Measurements from ENCODE around the gene ELMO1. TPM values are rescaled to one million over a fixed set of nuclear protein-coding genes. Genes with fewer than 3 reads are reported as not detected.

ELMO1 gene
- total RNA-seq, 1 experiment from 2014 or later = 7.8 TPM

- H3K27ac Mint-ChIP-seq = no peak overlapping the region
- no peak overlapping the region for H2BK5ac ChIP-seq (ENCODE audit: insufficient read length, low read length)
- no peak overlapping the region for H3T11ph ChIP-seq (ENCODE audit: low read length)
- H3K79me2 ChIP-seq (ENCODE audit: insufficient read depth, low read length) = no peaks in the 10 kb centered on the region
- no peak overlapping the region for H3K56ac ChIP-seq (ENCODE audit: insufficient read length, low read depth, low read length)
- H4K5ac ChIP-seq (ENCODE audit: insufficient read length, low read depth, low read length) = no peak overlapping the region
- no peak overlapping the region for H2AFZ ChIP-seq (ENCODE audit: low read length)
- no peak overlapping the region for H3K14ac ChIP-seq (ENCODE audit: insufficient read depth, low read length)
- peaks cover 0 to 2% of the 10 kb centered on the region in 2 experiments; a peak in 1 of 5 replicates for H3K9me3 Mint-ChIP-seq
- no peaks in the 10 kb centered on the region for H3K4me1 ChIP-seq (ENCODE audit: insufficient read depth, low read length)
- DNase-seq = no peak
- no peaks in the 10 kb centered on the region; the same call in none of the 2 replicates for H3K27me3 Mint-ChIP-seq (ENCODE audit: low read depth)
- H3K9me3 ChIP-seq (ENCODE audit: control insufficient read depth, low read depth, low read length) = no peaks in the 10 kb centered on the region
- H3K18ac ChIP-seq (ENCODE audit: insufficient read length, low read depth, low read length) = no peak overlapping the region
- H3K4ac ChIP-seq (ENCODE audit: low read depth, low read length) = no peak overlapping the region
- H4K8ac ChIP-seq (replicated peaks; ENCODE audit: insufficient read length, low read depth, low read length) = no peak overlapping the region
- no peak for TF ChIP-seq CTCF (conservative IDR thresholded peaks at IDR 0.05)
- no peak overlapping the region for H4K91ac ChIP-seq (ENCODE audit: insufficient read length, low read depth, low read length)
- H3K79me1 ChIP-seq (ENCODE audit: insufficient read depth, low read depth, low read length, poor library complexity, severe bottlenecking) = no peaks in the 10 kb centered on the region
- H3K36me3 Mint-ChIP-seq (ENCODE audit: insufficient read depth in 1 of 3, low read depth in 3 of 3) = no peaks in the 10 kb centered on the region; a peak in 1 of 7 replicates
- H2AK5ac ChIP-seq (ENCODE audit: insufficient read length, low read length) = no peak overlapping the region
- H3K27ac ChIP-seq (ENCODE audit: insufficient read length, low read depth, low read length) = no peak overlapping the region
- H4K20me1 ChIP-seq (ENCODE audit: control insufficient read depth, insufficient read depth, insufficient read length) = no peaks in the 10 kb centered on the region
- H3K23me2 ChIP-seq (ENCODE audit: insufficient read length, low read depth, low read length, poor library complexity, severe bottlenecking) = no peaks in the 10 kb centered on the region
- no peak overlapping the region for H3K4me2 ChIP-seq (ENCODE audit: insufficient read depth, insufficient read length, low read length)
- no peak overlapping the region for H2BK120ac ChIP-seq (ENCODE audit: low read depth, low read length, poor library complexity, severe bottlenecking)
- no peak overlapping the region for H2BK12ac ChIP-seq (ENCODE audit: insufficient read length, low read depth, low read length)
- no peak overlapping the region for H3K23ac ChIP-seq (ENCODE audit: insufficient read length, low read depth, low read length)
- H3K4me1 Mint-ChIP-seq = no peaks in the 10 kb centered on the region
- no peak overlapping the region for H2BK20ac ChIP-seq (ENCODE audit: low read depth, low read length, poor library complexity, severe bottlenecking)
- no peaks in the 10 kb centered on the region for H3K27me3 ChIP-seq (ENCODE audit: insufficient read depth, low read length)
- no peak overlapping the region for H3K9ac ChIP-seq (ENCODE audit: extremely low read depth, insufficient read length, low read length)
- H3K4me3 Mint-ChIP-seq = no peak overlapping the region
- no CpG with 5 or more reads among the region's 4 CpGs for WGBS (ENCODE audit: extremely low coverage, insufficient read length, low lambda C conversion rate)
- H2BK15ac ChIP-seq (ENCODE audit: low read depth, low read length) = no peak overlapping the region
Observed at GRCh38 chr7:36919738-36920137, 528.9 kb downstream of the ELMO1 start.
